Iris pigment epithelial cell (primary cell): ENCODE measurements around the gene STK17B.

Experiments used
- DNase-seq: peaks from one replicate; pipeline ENCODE4 v3.0.0-alpha.2; 2011; ENCODE audit warnings: low read depth

Gene STK17B

DNA sequence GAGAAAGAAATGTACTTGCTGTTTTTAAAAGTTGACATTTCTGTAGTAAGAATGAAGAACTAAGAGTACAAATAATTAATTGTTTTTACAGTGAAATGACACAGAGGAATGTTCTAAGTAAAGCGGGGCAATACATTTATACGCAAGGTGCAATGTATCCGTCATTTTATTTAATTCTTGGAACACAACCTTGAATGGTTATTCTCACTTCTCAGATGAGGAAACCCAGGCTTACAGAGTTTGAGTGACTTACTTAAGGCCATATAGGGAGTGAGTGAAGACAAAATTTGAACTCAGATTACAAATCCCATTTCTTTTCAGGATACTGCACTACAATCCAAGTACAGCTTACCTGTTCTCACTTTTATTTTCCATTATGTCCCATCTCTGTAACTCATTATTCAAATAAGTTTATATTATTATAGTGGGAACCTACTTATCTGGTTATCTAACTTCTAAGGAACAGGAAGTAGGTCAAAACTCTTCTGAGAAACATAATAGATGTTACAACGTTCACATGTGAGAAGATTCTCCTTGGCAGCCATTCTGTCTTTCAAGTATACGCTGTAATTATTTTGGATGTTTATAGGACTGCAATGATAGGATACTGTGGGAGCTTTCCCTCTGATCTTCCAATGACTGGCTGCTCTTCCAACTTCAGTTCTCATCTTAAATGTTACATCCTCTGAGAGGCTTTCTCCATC, 12.3 kb upstream of the STK17B start:
- no peak for DNase-seq

GRCh38 chr2:196183172-196183473, 11.7 kb upstream of the STK17B start:
- no peak for DNase-seq

DNA sequence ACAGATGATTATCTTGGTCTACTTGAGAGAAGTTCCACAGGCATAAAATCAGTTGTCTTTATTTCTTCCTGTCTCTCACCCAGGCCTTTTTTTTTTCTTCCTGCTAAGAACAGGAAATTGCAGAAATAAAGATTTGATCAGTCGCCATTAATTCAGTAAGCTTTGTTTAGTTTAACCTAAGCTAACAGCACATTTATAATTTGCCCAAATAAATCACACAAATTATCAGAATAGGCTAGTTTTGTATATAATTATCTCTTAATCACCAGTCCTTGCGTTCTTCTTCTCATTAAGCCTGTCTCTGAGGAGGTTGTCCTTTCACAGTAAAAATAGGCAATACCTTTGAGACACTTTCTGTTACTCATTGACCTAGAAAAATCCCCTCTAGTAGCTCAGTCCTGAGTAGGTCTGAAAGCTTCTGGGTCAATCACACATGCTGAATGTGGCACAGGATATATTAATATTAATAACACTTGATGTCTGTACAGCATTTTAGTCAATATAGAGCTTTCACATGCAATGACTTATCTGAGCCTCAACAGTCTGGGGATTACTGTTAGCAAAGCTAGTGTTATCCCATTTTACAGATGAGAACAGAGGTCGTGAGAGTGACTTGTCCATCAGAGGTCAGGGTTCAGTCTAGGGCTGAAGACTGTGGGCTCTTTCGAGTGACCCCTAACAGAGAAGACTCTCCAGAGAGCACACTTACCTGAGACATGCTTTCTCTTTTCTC, 11.2 kb upstream of the STK17B start:
- no peak for DNase-seq

DNA sequence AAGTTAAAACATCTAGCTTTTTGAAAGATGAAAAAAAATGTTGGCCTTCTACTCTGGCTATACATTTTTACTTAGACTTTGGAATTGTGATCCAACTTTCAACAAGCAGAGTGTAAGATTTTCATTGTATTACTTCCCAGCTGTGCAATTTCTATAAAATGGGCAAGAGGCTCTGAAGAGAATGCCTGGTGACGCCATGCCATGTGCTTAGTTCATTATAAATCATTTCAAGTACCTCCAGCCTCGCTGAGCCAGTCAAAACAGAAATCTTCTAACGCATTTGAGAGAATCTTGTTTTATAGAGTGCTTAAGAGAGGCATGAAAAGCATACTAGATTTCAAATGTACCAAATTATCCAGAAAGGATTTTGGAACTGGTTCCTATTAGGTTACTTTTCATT, 10.1 kb upstream of the STK17B start:
- no peak for DNase-seq

DNA sequence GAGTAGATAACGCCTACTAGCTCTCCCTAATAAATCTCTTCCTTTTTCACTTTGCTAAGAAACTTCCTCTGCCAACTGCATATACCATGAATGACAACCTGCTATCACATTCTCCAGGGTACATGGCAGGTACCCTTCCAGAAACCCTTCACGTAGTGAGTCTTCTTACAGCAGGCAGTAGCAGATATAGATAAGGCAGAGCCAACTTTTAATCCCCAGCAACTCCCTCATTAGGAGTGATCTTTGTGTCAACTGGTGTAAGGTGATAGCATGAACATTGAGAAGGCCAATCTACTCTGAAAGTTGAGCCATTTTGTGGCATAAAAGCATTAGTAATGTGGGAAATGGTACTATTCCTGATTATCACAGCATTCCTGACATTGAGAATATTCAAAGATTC, 5.7 kb upstream of the STK17B start:
- DNase-seq: no peak

GRCh38 chr2:196176142-196176738, 4.9 kb upstream of the STK17B start:
- no peak for DNase-seq

- no peak for DNase-seq
These were observed 3.0 kb upstream of the STK17B start for GRCh38 chr2:196174404-196174803.

GRCh38 chr2:196173505-196173904, 2.1 kb upstream of the STK17B start:
- no peak for DNase-seq

GRCh38 chr2:196172951-196173350, 1.6 kb upstream of the STK17B start:
- no peak for DNase-seq

DNA sequence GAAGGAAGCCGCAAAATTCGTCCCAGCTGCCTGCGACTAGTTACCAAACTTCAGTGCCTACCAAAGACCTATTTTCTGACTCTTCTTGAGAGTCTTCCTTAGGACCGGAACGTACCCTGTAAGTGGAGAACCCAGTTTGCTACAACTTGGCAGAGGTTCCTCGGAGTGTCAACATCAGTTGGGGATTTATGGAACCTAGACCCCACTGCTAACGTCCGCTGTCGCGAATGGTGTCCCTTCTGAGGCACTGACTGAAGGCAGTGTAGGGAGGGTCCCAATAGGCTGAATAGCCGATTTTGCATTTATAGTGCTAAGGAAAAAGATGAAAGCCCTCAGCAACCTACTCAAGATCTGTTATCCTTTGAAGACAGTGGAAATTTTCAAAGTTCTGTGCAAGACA, 568 bp upstream of the STK17B start:
- no peak for DNase-seq

DNA sequence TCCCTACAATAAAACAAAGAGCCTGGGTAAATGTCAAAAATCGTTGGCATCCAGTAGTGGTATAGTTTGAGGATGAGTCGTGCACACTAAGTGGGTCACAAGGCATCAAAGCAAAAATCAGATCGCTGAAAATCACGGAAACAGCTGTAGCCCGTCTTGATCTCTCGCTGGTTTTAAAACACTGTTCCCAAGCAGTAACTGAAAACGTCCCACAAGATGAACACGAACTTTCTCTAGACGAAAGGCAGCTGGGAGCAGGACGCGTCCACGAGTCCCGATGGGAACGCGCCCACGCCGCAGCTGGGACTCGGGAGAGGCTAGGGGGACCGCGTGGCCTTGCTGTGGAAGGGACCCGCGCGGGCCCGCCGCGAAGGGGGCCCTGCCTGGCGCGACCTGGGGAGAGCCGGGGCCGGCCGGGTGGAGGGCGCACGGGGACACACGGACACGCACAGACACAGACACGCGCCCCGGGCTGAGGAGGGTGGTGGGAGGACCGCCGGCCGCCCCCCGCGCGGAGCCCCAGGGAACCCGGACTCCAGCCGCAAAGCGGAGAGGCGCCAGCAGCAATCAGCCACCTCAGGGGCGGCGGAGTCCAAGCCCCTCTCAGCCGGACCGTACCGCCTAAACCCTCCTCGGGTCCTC, 651 bp downstream of the STK17B start:
- peak; percentile 59 for DNase-seq

GRCh38 chr2:196170213-196170605, 1.2 kb downstream of the STK17B start:
- peak; percentile 71 for DNase-seq

- DNase-seq: no peak
These were observed 1.9 kb downstream of the STK17B start for GRCh38 chr2:196169516-196169915.

DNA sequence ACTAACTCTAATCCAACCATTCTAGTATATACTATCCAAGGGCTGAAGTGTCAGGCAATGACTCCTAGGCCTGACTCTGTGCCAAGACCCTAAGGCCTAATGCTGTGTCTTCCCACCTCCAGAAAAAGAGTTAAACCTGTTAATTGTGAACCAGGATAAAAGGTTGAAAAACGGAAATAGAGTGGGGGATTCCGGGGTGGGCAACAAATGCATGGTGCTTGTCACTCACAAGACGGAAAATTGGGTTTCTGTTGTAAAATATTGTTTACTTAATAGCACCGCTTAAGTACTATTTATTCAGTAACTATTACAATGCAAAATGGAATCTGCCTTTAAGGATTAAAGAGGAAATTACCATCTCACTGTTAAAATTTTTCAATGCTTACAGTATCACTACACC, 3.2 kb downstream of the STK17B start:
- DNase-seq: peak; percentile 63

- DNase-seq: peak; percentile 42
These were observed 3.7 kb downstream of the STK17B start for GRCh38 chr2:196167666-196168065.

DNA sequence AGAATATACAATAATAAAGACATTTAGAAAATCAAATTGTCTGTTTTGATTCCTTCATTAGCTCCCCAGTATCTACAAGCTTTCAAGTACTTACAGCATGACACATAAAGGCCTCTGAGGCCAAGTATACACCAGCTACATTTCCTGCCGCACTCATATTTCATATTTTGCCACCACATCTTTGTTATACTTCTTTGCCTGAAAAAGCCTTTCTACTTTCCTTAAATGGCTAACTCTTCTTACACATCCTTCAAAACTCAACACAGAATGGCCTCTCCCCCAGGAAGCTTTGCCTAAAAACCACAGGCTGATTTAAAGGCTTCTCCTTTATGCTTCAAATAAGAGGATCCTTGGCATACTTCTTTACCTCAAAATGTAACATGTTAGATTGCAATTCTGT, 4.5 kb downstream of the STK17B start:
- DNase-seq: peak; percentile 93

DNA sequence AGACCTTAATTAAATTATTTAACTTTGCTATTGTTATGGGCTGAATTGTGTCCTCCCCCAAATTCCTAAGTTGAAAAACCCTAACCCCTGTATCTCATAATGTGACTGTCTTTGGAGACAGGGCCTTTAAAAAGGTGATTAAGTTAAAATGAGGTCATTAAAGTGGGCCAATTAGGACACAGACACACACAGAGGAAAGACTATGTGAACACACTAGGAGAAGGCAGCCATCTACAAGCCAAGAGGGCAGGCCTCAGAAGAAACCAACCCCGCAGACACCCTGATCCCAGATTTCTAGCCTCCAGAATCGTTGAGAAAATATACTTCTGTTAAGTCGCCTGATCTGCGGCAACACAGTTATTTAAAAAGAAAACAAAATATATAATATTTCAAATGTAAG, 6.4 kb downstream of the STK17B start:
- DNase-seq: no peak

DNA sequence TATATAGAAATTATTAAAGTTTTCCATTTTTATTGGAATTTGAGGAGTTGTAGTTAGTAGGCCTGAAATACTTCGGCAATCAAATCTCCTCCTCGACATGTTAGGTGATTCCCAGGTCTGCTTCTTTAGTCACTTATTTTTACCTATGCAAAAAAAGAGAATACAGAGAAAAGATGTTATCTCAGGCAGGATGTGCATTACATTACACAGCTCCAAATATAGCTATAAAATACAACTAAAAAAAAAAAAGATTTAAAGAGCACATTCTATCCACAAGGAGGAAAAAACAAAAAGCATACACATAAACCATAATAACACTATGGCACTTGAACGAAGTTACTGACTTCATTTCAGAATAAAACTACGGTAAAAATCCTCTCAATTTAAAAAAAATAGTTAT, 8.1 kb downstream of the STK17B start:
- DNase-seq: no peak

GRCh38 chr2:196162586-196163175, 8.7 kb downstream of the STK17B start:
- no peak for DNase-seq

DNA sequence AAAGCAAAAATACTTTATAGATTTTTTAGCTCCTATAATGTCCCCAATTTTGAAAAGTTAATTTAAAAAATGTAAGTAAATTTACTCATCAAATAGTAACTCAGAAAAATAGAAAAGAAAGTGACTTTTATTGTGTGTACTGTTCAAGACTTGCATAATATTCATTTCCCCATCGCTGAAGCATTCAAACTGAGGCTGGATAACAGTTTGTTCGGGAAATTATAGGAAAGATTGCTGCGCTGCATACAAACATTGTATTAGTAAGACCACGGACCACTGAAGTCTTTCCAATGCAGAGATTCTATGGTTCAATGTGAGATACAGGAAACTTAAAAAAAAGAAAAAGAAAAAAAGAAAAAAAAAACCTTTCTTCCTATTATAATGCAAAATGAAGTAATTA, 10.4 kb downstream of the STK17B start:
- no peak for DNase-seq

DNA sequence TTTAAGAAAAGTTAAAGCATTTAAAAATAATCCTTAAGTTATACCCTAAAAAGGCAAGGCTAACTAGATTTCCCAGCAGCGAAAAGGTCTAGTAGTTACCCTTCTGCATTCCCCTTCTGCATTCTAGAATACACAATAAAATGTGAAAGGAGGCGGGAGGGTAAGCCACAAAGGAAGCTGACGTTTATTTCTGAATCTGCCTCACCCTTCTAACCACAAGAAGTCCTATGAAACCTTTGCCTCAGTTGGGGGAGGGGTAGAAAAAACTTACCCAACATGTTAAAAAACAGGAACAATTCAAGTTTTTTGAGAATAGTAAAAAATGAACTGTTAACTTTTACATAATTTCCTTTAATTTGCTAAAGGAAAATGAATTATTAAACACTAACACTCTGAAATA, 11.3 kb downstream of the STK17B start:
- DNase-seq: peak; percentile 97

DNA sequence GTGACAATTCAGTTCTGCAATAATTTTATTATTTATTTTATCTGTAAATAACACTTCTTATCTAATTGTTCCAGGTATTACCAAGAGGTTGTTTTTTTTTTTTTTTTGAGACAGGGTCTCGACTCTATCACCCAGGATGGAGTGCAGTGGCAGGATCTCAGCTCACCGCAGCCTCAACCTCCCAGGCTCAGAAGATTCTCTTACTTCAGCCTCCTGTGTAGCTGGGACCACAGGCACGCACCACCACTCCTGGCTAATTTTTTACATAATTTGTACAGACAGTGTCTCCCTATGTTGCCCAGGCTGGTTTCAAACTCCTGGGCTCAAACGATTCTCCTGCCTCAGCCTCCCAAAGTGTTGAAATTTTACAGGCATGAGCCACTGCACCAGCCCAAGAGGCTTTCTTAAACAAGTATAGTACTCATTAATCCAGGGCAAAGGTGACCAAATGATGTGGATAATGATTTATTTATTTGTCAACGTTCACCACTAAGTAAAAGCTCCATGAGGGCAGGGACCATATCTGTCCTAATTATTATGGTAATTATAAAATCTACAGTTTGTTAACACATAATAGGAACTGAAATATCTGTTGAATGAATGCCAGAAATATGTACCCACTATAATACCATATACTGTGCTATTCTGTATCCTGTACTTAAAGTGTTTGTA, 12.0 kb downstream of the STK17B start:
- DNase-seq: no peak
